Measurements from ENCODE around the gene NEDD9.

NEDD9 gene

DNA sequence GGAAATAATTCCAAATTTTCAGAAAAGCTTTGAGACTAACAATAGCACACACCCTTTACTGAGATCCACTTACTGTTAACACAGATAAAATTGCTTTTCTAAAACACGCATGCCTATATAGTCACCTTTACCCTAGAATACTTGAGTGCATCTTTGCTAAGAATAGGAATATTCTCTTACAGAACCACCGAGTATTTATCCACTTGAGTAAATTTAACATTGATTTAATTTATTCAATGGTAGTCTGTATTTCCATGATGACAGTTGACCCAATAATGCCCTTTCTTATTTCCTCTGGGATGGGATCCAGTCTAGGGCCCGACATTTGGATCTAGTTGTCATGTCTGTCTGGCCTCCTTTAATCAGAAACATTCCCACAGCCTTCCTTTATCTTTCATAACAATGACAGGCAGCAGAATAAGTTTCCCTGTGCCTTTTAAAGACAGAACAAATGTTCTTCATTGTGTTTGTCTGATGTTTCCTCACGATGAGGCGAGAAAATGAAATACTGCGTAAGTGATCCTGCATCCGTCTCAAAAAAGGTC, 64.3 kb downstream of the NEDD9 start:
- no peak for DNase-seq

- no peak for DNase-seq
Measured at GRCh38 chr6:11166948-11167347, 65.5 kb downstream of the NEDD9 start.

GRCh38 chr6:11164717-11165646, 67.5 kb downstream of the NEDD9 start:
- DNase-seq = no peak

DNA sequence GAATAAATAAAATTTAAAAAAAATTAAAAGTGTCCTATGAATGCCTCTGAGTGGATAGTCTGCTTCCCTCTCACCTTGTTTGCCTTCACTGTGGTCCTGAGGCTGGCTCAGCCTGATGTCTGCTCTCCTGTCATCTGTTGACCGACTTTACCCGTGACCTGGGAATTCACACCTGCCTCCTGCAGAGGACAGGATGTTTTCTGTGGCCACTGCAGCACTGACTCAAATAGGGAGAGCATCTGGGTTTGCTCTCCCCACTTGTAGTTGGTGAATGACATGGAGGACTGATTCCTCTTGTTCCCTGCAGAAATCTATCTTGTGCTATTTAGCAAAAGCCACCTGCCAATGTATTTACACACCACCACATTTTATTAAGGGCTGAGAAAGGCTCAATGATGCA, 68.5 kb downstream of the NEDD9 start:
- DNase-seq = no peak

- DNase-seq = no peak
Measured at GRCh38 chr6:11162262-11162661, 70.2 kb downstream of the NEDD9 start.

- no peak for DNase-seq
Measured at GRCh38 chr6:11161031-11161956, 71.2 kb downstream of the NEDD9 start.

DNA sequence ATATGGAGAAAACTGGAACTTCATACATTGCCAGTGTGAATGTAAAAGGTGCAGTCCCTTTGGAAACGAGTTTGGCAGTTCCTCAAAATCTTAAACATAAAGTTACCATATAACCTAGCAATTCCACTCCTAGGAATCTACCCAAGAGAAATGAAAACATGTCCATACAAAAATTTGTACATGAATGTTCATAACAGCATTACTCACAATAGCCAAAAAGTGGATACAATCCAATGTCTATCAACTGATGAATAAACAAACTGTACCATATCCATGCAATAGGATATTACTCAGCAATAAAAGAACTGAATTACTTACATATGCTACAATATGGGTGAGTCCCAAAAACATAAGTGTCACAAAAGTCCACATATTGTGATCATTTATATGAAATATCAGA, 72.3 kb downstream of the NEDD9 start:
- no peak for DNase-seq

DNA sequence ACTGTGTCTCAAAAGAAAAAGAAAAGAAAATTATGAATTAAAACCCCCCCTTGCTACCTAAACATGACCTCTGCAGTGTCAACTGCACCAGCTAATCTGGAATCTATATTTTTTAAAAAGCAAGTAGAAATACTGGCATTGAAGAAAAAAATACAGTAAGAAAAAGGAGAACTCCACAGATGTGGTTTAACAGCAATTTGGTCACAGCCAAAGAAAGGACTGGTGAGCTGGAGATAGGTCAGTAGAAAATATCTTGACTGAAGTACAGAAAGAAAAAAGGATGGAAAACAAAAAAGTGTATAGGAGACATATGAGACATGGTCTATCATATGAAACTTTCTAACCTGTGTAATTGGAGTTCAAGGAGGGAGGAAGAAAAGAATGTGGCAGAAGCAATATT, 76.9 kb downstream of the NEDD9 start:
- no peak for DNase-seq

- no peak for DNase-seq
Measured at GRCh38 chr6:11153447-11153846, 79.0 kb downstream of the NEDD9 start.

DNA sequence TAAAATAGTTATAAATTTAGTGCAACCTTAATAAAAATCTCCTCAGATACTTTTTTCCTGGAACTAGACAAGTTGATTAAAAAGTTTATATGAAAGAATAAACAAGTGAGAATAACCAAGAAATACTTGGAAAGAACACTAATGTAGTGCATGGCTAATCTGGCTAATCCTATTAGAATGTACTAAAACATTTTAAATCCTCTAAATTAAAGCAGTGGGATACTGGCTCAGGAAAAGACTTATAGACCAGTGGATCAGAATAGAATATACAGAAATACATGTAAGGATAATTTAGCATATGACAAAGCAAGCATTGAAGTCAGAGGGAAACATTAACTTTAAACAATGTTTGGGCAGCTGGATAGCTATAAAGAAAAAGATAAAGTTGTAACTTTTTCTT, 79.9 kb downstream of the NEDD9 start:
- DNase-seq = no peak

- DNase-seq = no peak
Measured at GRCh38 chr6:11151488-11151887, 81.0 kb downstream of the NEDD9 start.

DNA sequence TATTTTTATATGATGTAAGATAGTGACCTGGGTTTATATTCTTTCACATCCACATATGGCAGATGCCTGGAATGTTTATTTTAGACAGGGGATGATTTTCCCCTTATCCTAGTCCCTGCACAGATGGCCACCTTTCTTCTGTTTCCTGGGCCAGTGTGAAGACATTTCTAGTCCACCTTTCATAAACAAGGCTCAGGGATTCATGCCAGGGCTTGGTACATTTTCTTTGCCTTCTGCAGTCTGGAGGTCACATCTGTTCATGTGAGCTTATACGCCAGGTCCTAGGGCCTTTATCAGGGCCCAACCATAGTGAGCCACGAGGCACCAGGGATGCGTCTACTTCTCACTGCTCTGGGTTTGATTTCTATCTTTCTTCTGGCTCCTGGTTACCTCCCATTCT, 82.9 kb downstream of the NEDD9 start:
- DNase-seq = no peak

- DNase-seq = no peak
Measured at GRCh38 chr6:11146117-11146826, 86.2 kb downstream of the NEDD9 start.

GRCh38 chr6:11144393-11144851, 88.0 kb downstream of the NEDD9 start:
- DNase-seq = no peak

DNA sequence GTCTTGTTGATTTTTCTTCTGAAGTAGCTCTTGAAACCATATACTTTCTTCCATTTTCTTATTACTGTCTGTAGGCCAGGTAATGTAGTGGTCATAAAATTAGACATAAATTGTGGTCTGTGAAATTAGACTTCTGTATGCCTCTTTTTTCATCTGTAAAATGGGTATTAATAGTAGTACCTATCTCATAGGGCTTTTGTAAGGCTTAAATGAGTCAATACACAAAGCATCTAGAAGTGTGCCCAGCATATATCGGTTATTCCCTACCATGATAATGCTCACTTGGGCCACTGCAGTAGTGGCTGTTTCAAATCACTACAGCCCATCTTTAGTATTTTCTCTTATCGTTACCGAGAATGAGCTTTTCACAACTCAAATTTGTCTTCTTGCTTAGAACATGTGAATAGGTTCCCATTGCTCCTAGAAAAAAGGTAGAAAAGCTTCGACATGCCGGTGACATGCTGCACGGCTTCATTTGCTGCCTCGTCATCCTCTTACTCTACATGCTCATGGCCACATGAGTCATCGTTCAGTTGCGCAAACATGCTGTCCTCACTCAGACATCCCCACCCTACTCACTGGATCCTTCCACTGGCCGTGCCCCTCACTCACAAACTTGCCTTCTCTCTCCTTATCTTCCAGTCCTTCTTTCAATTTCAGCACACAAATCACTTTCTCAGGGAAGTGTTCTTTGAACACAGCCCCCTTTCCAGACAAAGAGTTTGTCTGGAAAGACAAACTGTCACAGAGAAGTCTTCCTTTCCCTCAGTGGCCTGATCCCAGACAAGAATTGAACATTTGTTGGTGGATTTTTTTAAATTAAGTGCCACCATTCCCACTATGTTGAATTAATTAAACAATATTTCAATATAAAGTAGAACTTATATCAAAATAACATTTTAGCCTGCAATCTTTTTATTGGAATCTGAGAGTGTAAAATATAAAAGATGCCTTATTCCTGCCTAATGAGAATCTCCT, 88.8 kb downstream of the NEDD9 start:
- no peak for DNase-seq

DNA sequence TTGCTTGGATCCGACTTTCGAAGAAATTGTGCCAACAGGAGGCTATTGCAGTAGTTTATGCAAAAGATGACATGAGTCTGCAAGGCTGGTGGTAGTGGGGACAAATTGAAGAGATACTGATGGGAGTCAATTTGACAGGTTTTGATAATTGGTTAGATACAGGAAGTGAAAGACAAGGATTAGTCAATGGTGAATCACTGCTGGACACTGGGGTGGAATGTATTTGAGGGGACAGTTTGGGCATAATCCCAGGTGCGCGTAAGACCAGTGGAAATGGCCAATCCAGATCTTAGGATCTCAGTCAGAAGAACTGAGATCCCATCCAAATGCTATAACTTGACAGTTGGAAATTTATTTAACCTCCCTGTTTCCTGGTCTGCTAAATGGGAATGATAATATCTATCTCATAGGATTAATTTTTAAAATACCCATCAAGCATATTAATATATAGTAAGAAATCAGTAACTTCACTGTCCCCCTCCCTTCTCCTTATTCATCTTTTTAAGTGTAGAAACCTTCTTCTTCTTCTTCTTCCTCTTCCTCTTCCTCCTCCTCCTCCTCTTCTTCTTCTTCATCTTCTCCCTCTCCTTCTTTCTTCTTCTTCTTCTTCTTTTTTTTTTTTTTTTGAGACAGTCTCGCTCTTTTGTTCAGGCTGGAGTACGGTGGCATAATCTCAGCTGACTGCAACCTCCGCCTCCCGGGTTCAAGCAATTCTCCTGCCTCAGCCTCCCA, 90.0 kb downstream of the NEDD9 start:
- DNase-seq = no peak

DNA sequence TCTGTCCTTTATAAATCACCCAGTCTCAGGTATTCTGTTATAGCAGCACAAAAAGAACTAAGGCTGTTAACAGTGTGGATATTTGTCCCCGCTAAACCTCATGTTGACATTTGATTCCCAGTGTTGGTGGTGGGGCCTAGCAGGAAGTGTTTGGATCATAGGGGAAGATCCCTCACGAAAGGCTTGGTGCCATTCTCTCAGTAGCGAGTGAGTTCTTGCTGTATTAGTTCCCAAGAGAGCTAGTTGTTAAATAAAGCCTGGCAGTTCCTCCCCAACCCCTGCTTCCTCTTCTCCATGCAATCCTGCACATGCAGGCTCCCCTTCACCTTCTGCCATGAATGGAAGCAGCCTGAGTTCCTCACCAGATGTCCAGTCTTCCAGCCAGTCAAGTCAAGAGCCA, 91.2 kb downstream of the NEDD9 start:
- no peak for DNase-seq

GRCh38 chr6:11140056-11140455, 92.4 kb downstream of the NEDD9 start:
- no peak for DNase-seq

DNA sequence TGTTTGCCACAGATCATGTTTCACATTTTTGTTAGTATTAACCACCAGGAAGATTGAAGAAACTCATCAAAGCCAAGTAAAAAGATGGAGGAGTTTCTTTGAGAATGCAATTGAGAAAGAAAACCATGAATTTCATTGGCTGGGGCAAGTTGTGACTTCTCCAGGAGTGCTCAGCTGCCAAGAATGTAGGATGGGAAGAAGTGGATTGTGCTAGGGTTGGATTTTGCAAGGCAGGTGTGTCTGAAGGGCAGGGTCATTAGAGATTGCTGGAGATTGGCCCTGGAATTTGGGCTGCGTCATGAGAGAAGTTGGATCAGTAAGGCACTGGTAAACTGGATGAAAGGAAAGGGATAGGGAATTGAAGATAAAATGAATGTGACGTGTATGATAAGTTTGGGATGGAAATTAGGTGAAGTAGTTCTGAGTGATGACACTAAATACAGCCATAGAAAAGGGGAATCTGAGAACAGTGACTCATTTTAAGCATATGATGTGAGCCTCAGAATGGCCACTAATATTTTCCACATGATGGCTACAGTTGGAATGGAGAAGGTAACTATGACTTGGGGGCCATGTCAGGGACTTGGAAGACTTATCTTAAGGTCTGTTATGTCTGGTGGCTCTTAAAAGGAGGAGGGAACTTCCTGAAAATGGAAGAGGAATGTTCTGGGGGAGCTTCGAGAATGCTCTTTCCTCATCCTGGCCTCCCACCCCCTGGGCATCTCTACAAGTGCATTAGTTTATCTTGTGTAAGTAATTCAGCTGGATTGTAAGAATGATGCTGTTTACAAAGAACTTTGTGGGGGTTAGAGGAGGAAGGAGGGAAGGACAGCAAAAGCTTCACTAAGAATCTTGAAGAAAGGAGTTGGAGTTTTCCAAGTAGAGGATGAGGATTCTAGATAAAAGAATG, 93.2 kb downstream of the NEDD9 start:
- DNase-seq = no peak

GRCh38 chr6:11136809-11137208, 95.7 kb downstream of the NEDD9 start:
- DNase-seq = no peak
